Activated CD4-positive, CD25-positive, alpha-beta regulatory T cell treated with anti-CD3 and anti-CD28 coated beads, Interleukin-2, amount 50 U/mL, for 24 hours (primary cell): ENCODE measurements around the gene STK11IP.

Experiments
- ATAC-seq, 2 donors: fragments of 150-1000 bp; cut with Tn5 transposase; one replicate each; pipeline ENCODE4 v1.10.0; 2021; ENCODE audit warnings: mild to moderate bottlenecking in 1 of 2, moderate library complexity in 1 of 2

STK11IP gene

DNA sequence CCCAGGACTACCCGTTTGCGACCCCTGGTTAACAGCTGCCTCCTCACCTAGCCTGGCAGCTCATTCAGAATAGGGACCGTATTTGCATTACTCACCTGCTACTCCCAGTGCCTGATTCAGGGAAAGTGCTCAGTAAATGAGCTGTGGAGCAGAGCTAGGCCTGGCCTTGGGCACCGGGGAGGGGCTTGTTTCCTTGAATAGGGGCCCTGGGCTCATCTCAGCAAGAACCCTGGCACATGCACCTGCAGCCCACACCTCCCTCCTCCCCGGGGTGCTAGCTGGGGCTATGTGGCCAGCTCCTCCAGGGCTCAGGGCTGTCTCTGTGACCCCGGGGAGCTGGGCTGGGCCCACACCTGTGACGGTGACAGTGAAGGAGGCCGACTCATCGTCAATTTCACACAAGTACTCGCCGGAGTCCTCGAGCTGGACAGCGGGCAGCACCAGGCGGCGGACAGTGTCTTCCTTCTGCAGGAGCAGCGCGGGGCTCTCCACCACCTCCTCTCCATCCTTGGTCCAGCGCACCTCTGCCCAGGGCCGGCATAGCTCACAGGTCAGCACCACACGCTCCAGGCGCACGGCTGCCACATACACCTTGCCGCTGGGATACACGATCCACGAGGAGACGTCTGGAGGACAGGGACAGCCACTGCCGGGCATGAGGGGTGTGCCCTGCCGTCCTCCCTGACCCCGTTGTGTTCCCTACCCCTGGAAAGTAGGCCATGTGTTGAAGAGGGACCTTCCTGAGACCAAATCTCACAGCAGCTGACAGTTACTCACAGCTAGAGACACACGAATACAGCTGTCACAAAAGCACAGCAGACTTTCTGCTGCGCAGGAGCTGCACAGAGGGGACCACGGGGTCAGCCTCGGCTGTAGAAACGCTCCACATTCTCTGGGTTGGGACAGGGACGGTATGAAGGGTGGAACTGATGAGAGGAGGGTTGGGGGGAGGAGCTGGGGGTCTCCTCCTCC is 35.3 kb upstream of the STK11IP start:
- ATAC-seq, result no peak

DNA sequence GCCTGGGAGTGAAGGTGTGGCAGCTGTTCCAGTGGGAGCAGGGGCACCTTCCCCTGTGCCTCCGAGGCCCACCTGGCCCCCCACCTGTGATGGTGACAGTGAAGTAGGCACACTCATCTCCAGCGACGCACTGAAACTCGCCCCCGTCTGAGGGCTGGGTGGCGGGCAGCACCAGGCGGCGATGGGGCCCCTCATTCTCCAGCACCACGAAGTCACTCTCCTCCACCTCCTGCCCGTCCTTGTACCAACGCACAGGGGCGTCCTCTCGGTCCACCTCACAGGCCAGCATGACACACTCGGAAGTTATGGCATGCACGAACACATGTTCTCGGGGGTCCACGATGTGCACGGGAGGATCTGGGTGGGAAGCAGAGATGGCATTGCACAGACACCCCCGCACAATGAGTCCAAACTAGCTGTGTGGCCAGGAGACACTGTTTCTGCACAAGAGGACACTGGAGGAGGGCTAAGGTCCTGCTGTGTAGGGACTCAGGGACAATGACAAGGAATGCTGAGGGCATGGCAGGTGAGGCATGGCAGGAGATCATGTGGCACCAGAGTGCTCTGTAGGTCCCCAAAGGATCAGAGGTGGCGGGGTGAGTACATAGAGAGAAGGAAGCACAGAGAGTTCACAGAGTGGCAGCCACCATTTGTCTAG is 34.3 kb upstream of the STK11IP start:
- ATAC-seq, result no peak

DNA sequence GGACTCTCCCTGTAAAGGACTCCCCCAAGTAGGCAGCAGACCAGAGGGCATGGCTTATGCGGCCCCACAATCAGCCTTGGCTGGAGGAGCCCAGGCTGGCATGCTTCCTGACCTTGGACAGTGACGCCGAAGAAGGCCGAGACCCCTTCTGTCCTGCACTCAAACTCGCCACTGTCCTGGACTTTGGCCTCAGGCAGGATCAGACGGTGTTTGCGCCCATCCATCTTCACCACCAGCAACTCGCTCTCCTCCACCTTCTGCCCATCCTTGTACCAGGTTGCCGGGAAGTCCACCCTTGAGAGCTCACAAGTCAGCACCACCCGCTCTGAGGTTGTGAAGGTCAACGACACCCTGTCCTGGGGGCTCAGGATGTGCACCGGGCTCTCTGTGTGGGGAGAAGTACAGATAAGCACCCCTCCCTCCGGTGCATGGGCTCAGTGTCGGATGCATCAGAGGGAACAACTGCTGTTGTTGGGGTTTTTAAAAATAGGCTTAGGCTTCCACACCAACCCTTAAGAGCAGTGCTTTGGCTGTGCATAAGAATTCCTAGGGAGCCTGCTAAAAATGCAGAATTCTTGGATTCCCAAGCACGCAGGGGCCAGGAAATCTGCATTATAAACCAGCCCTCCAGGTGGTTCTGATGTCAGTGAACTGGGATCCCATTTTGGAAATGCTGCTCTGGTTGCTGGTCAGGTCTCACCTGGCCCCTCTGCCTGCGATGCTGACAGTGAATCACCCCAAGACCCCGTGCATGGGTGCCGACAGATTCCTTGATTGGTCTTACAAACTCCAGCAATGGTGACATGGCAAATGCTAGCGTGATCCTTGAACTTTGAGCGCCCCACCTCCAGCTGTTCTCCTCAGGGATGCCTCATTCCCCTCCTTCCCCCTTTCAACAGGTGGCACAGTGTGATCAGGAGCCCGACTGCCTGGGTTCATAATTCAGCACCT is 32.3 kb upstream of the STK11IP start:
- no peak for ATAC-seq

DNA sequence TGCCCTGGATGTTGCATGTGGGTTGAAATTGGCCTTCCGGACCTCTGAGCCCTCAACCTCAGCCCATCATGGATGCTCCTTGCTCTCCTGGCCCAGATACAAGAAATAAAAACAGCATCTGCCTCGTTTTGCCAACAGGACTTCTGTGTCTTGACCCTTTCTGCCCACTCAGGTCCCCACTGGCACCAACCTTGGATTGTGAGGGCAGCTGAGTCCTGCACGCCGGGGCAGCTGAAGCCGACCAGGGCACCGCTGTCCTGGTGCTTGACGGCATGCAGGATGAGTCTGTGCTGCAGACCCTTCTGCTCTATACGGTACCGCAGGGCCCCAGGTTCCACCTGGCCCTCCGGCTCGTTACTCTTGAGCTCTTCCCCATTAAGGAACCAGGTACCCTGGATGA is 31.0 kb upstream of the STK11IP start:
- ATAC-seq, result no peak

DNA sequence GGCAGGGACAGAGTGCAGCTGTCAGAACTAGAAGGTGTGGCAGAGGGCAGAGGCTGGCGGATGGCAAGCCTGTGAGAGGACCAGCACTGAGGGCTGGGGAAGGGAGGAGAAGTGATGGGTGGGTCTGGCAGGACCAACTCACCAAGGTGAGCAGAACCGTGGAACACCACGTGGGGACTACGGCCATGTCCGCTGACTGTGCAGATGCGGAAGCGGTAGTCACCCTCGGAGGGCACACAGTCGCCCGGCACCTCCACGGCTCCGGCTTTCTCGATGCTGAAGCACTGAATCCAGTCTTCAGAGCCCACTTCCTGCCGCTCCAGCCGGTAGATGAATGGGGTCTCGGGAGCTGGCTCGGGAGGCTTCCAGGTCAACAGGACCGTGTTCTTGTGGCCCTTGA is 30.5 kb upstream of the STK11IP start:
- ATAC-seq, result no peak

DNA sequence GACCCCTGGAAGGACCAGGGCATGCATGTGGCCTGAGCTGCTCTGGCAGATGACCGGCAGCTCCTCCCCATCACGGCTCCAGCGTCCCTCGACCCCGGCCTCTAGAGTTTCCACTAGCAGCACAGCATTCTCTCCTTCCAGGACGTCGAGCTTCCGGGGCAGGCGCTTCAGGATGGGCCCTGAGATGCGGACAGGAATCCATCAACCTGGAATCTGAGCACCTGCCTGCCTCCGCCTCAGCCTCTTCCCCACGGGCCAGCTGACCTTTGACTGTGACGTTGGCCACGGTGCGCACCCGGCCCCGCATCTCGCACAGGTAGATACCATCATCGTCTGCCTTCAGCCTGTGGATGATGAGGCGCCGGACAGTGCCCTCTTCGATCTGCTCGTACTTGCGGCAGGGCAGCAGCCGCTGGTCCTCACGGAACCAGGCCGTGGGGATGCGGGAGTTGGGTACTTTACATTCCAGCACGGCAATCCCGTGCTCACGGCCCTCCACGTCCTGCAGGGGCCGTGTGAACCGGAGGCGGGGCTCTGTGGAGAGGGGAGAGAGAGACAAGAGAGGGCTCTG is 29.8 kb upstream of the STK11IP start:
- no peak for ATAC-seq

DNA sequence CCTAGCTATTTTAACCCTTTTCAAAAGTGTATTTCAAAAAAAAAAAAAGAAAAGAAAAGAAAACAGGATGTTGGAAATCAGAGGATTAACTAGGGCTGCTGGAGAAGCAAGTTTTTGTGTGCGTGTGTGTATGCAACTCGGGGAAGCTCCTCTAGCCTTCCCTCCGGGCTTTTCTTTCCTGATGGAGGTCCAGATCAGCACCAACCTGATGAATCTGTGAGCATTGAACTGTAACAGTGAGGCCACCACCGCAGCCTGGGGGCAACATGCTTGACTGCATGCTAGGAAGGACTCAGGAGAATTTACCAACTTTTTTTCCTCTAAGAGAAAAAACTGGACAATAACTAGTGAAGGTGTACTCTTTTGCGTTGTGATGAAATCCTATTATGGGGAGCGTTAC is 28.6 kb upstream of the STK11IP start:
- ATAC-seq, result no peak

DNA sequence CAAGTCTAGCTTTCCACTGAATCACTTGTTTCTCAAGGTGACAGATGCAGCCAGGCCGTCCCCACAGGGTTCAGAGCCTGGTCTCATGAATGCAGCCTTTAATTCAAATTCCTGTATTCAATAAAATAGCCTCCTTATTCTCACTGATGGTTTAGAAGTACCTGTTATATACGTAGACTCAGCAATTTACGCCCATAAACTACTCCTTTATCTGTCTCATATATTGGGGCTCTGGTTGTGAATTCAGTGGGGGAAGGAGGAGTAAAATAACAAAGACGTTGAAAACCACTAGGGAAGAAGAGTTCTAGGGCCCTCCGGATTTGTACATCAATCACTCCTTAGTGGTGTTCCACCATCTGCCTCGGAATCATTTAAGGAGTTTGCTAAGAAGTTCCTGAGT is 28.0 kb upstream of the STK11IP start:
- no peak for ATAC-seq

DNA sequence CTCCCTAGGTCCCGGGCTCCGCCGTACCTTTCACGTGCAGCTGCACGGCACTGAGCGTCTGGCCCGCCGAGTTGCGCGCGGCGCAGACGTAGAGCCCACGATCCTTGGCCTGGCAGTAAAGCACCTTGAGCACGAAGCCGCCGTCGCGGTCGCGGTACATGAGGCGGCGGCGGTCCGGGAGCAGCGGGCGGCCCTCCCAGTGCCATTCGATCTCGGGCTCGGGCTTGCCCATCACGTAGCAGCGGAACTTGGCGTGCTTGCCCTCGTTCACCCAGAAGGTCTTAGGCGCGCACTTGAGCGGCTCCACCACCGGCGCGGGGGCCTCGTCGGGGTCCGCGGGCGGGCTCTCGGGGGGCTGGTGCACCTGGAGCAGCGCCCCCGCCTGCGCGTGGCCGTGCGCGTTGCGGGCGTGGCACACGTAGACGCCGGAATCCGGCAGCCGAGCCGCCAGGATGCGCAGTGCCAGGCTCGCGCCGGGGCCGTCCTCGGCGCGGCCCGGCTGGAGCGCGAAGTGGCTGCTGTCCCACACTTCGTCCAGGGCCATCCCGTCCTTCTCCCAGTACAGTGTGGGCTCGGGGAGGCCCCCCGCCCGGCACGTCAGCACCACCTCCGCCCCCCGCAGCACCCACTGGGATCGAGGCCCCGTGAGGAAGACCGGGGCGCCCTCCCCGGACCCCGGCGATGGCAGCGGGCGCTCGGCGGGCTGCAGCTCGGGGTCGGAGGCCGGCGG is 27.3 kb upstream of the STK11IP start:
- peak in 1 of 2 donors; percentile 23 for ATAC-seq

DNA sequence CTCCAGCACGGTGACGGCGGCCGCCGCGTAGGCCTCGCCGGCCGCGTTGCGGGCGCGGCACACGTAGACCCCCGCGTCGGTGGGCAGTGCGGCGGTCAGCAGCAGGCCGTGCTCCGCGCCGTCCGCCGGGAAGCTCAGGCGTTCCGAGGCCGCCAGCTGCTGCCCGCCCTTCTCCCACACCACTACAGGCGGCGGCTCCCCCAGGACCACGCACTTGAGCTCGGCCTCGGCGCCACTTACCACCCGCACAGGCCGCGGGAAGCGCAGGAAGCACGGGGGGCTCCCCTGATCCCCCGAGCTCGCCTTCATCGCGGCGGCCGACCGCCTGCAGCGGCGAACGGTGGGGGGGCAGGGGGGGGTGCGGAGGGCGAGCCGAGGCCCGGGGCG is 26.7 kb upstream of the STK11IP start:
- ATAC-seq, result no peak

DNA sequence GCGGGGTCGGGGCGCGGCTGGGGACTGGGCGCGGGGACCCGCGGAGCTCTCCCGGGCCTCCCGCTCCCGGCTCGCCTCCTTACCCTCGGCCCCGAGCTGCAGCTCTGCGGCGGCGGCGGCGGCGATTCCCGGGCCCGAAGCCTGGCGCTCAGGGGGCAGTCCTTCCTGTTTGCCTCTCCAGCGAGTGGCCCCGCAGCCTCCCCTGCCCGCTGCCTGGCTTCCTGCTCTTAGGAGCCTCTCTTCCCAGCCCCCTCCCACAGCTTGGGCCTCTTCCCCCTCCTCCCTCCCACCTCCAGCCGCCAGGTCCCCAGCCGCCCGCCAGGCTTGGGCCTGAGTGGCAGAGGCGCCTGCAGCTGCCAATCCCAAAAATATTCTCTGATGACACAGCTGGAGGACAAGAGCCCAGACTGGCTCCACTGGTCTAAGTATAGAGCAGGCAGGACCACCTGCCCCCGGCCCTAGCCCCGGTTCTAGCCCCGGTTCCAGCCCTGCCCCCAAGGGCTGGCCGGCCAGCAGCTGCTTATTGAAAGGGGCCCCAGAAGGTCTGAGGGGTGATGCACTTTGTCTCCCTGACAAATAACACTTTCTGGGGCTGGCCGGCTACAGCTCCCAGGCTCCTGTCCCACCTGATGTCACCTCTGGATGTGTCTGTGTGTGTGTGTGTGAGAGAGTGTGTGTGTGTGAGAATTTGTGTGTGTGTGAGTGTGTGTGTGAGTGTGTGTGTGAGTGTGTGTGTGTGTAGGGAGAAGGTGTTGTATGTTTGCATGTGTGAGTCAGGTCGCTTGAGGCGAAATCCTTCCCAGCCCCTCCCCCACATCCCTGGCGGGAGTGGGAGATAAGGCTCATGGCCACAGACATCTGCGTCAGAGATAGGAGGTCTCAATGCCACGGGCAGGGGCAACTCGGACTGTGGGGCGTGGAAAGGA is 26.1 kb upstream of the STK11IP start, which contains the start of gene OBSL1:
TSS of gene OBSL1 (minus strand) at position 229 of the 926 bp plus-strand sequence. CDS start 307 bp downstream, outside the sequence.
- ATAC-seq, result no peak

DNA sequence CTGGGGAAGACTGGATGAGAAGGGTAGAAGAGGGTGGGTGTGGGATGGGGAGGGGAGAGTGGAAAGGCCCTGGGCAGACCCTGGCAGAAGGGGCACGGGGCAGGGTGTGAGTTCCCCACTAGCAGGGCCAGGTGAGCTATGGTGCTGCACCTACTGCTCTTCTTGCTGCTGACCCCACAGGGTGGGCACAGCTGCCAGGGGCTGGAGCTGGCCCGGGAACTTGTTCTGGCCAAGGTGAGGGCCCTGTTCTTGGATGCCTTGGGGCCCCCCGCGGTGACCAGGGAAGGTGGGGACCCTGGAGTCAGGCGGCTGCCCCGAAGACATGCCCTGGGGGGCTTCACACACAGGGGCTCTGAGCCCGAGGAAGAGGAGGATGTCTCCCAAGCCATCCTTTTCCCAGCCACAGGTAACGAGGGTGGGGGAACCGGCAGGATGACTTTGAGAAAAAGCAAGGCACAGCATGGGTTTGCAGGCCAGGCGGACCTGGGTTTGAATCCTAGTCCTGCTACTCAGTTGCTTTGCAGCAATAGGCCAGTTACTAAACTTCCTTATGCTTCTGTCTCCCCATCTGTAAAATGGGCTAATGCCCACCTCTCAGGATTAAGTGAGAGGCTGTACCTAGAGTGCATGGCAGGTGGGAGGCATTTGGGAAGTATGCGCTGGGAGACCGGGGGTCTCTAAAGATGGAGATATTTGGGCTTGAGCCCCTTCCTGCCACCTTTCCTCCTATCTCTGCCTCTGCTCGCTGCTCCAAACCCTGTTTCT is 25.2 kb upstream of the STK11IP start, which contains the start of gene INHA:
TSS of gene INHA (plus strand) at position 74 of the 765 bp plus-strand sequence. CDS start at position 139, 65 bp downstream.
- ATAC-seq, result no peak

DNA sequence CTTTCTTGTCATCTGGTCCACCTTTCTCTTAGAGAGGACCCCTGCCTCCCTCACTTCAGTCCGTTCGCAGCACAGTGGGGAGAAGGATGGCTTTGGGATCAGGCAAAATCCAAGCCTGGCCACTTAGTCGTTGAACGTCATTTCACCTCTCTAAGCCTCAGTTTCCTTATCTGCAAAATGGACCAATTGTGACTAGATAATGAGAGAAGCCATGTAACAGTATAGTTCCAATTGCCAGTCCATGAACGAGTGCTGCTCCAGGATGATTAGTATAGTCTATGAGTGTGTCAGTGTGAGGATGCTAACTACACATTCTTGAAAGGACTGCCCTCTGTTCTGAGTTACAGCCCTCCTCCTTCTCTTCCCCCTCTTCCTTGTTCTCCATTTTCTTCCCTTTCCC is 24.5 kb upstream of the STK11IP start:
- ATAC-seq, result no peak

DNA sequence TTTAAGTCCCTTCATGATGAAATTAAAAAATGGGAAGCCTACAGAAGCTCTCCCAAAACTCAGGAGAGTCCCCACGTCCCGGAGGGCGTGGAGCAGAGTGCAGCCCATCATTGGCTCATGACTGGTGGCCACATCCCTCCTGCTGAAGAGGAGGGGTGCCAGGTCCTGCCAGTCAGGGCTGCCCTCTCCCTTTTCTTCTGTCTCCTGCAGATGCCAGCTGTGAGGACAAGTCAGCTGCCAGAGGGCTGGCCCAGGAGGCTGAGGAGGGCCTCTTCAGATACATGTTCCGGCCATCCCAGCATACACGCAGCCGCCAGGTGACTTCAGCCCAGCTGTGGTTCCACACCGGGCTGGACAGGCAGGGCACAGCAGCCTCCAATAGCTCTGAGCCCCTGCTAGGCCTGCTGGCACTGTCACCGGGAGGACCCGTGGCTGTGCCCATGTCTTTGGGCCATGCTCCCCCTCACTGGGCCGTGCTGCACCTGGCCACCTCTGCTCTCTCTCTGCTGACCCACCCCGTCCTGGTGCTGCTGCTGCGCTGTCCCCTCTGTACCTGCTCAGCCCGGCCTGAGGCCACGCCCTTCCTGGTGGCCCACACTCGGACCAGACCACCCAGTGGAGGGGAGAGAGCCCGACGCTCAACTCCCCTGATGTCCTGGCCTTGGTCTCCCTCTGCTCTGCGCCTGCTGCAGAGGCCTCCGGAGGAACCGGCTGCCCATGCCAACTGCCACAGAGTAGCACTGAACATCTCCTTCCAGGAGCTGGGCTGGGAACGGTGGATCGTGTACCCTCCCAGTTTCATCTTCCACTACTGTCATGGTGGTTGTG is 23.0 kb upstream of the STK11IP start:
- no peak for ATAC-seq

DNA sequence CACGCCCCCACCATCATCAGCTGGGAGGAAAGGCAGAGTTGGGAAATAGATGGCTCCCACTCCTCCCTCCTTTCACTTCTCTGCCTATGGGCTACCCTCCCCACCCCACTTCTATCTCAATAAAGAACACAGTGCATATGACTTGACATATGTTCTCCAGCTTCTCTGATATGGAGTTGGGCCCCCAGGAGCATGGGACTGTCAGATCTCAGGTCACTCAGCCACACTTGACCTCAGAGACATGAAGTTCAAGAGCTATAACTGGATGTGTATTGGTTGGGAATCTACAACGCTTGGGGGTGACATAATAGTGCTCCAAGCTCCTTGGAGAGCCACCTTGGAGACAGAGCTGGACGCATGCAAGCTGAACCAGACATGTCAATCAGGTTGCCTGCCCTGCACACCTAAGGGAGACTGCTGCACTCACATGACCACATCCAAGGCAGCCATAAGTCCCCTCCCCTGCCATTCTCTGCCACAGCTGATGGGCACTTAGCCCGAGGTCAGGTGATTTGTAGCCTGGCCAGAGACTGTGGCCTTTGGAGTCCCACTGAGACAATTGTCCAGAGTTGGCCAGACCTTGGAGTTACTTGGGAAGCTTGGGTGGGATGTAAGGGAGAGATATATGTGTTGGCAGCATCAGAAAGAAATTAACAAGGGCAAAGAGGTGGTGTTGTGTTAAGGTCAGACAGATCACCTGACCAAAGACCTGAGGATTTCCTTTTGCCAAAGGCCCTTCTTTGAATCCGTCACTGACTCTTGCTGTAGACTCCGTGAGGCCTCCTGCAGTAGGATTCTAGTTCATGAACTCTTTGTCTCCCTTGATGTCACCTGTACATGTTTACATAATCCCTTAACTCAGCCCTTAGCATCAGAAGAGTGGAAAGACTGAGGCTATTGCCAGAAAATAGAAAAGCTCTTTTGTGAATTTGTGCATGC is 21.8 kb upstream of the STK11IP start:
- no peak for ATAC-seq

DNA sequence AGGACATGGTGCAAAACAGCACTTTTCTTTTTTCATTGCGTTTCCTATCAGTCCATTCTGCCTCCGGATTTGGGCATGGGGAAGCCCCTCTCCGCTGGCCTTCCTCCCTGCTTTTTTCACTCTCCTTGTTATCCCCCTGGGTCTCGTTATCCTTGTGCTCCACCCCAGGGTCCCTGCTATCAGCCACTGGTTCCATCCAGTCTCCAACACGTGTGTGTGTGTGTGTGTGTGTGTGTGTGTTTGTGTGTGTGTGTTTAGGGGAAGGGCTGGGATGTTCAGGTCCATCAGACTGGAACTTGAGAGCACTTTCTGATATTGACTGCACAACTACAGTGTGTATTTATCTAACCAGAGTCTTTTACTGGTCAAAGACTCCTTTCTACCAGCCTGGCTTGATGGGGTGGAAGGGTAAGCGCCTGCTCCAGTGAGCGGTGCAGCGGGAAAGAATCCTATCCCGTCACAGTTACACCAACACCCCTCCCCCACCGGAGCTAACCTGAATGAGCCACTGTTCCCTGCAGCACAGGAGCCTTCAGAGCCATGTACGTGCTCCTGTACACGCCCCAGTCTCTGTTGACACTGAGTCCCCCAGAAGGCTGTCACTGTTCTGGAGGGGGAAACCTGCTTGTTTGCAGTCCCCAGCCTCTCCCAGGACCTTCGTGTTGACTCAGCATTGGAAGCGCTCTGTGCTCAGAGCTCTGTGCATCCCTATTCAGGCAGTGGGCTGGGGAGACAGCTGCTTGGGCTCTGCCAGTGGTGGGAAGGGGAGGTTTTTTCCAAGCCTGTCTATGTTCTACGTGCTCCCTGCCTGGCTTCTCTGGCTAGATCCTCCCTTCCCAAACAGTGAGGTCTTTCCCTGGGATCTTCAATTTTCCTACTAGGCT is 20.9 kb upstream of the STK11IP start:
- ATAC-seq, result no peak
